Measurements from ENCODE around the gene ATP1A4. TPM values are rescaled to one million over a fixed set of nuclear protein-coding genes. Genes with fewer than 3 reads are reported as not detected.

The ATP1A4 gene
- total and polyA plus RNA-seq, 2 of the 13 experiments (the other 11 are each of a cell fraction or from before 2014, with no cell fraction given): not detected

GRCh38 chr1:160167056-160167455 lies 15.7 kb downstream of the ATP1A4 start (continued):
- TF ChIP-seq SOX5 (CRISPR knock-in tag; IDR thresholded peaks at IDR 0.05; ENCODE audit: borderline replicate concordance): no peak

- intact Hi-C loops (cut with micrococcal nuclease; ENCODE audit: unreplicated experiment): no loop called here
- H3K9ac ChIP-seq (ENCODE audit: insufficient read depth, low read depth, low read length): no peak overlapping the region
- H3K4me3 ChIP-seq (replicated peaks in 1 of 3; ENCODE audit: insufficient read depth in 1 of 3, low read depth in 2 of 3, low read length in 3 of 3): no peak overlapping the region
- no peak overlapping the region for H3K27ac ChIP-seq (ENCODE audit: extremely low read length, insufficient read depth, low read length)
- no peaks in the 10 kb centered on the region for H3K79me2 ChIP-seq (ENCODE audit: insufficient read depth, low read length)
- ATAC-seq: no peak
- FAIRE-seq: no peak
- peaks cover 27% of the 10 kb centered on the region for H3K4me1 ChIP-seq (ENCODE audit: insufficient read depth, low read length)
- no peaks in the 10 kb centered on the region for H3K9me3 ChIP-seq (ENCODE audit: low read length)
- no peak overlapping the region for H3K4me2 ChIP-seq (ENCODE audit: low read depth, low read length)
- H3K27me3 ChIP-seq (ENCODE audit: control insufficient read depth in 1 of 2, insufficient read depth in 2 of 2, low read length in 2 of 2): peaks cover 0 to 27% of the 10 kb centered on the region in 2 experiments; a peak in 3 of 5 replicates
- WGBS (ENCODE audit: low lambda C conversion rate): 57% methylated on average over 6 of the region's 6 CpGs
- CTCF ChIA-PET (ENCODE audit: low intra/inter-chr PET ratio, low total read pairs): no interaction called here
- TF ChIP-seq SRF (IDR thresholded peaks at IDR 0.05; ENCODE audit: low read depth, low read length): no peak
- no peak for TF ChIP-seq MED8 (CRISPR knock-in tag; IDR thresholded peaks at IDR 0.05; ENCODE audit: insufficient replicate concordance)
- TF ChIP-seq EHMT2 (IDR thresholded peaks at IDR 0.05; ENCODE audit: borderline replicate concordance, low read depth, low read length): no peak
- TF ChIP-seq ZFP91 (CRISPR knock-in tag; IDR thresholded peaks at IDR 0.05; ENCODE audit: borderline replicate concordance): no peak
- no peak for TF ChIP-seq ZNF747 (CRISPR knock-in tag; IDR thresholded peaks at IDR 0.05; ENCODE audit: borderline replicate concordance)
- TF ChIP-seq DMAP1 (CRISPR knock-in tag; IDR thresholded peaks at IDR 0.05): no peak
- TF ChIP-seq ZNF557 (CRISPR knock-in tag; IDR thresholded peaks at IDR 0.05): no peak
- no peak for TF ChIP-seq SCMH1 (CRISPR knock-in tag; IDR thresholded peaks at IDR 0.05; ENCODE audit: borderline replicate concordance)
- TF ChIP-seq NCOA2 (CRISPR knock-in tag; IDR thresholded peaks at IDR 0.05): no peak
- no peak for TF ChIP-seq SKI (IDR thresholded peaks at IDR 0.05; ENCODE audit: partially characterized antibody)
- TF ChIP-seq ISX (CRISPR knock-in tag; conservative IDR thresholded peaks at IDR 0.05): no peak
- POLR2A ChIA-PET: no interaction called here
- no peaks in the 10 kb centered on the region for H3K36me3 ChIP-seq (replicated peaks in 1 of 2; ENCODE audit: control insufficient read depth in 1 of 2, insufficient read depth in 2 of 2, low read length in 2 of 2)
- in situ Hi-C loops (cut with HindIII; ENCODE audit: extremely low pct_ligation_motif_present, low pct_unique_long_range_greater_than_20kb): no loop called here
- DNase-seq (ENCODE audit: low spot score): no peak
- no peaks in the 10 kb centered on the region for H4K20me1 ChIP-seq (ENCODE audit: insufficient read depth, low read length)
- BruUV-seq (replicated peaks): no TSS peak
- H2AFZ ChIP-seq (ENCODE audit: low read length): no peak overlapping the region
Observed at GRCh38 chr1:160167580-160167979, 16.2 kb downstream of the ATP1A4 start.

Data from HepG2 (cell line).